Endothelial cell of umbilical vein (primary cell): ENCODE results near the gene ARHGDIA. TPM values are rescaled to one million over a fixed set of nuclear protein-coding genes. Genes with fewer than 3 reads are reported as not detected.

ENCODE experiments used
- Bru-seq: library from RNA; stranded (reverse); fragments of 400-500 nt; gene quantifications from one replicate; lab custom pipeline; 2021; lab: Mats Ljungman, UMichigan
- BruChase-seq, 2 experiments: library from RNA; stranded (reverse); fragments of 400-500 nt; gene quantifications; one replicate each; lab custom pipeline; 2021; lab: Mats Ljungman, UMichigan
- BruUV-seq: library from RNA; stranded (reverse); fragments of 400-500 nt; replicated peaks from 2 replicates; lab custom pipeline; 2021; lab: Mats Ljungman, UMichigan
- CTCF ChIA-PET: fragments of 300-600, 350-600 bp; sonication (Branson Sonifier 250); formaldehyde crosslinking; loops from one replicate; lab custom pipeline; 2021; ENCODE audit warnings: antibody characterized with exemption, inconsistent platforms; lab: Charles Lee
- POLR2A ChIA-PET: fragments of 300-600, 350-600 bp; sonication (Branson Sonifier 250); formaldehyde crosslinking; loops from one replicate; lab custom pipeline; 2021; ENCODE audit warnings: antibody characterized with exemption, inconsistent platforms; lab: Charles Lee
- DNase-seq: peaks from one replicate; pipeline ENCODE4 v3.0.0-alpha.2; 2011; ENCODE audit warnings: low read depth, low spot score
- FAIRE-seq: peaks from 2 replicates; lab custom pipeline; 2011; peaks lifted over from hg19 to GRCh38; lab: Jason Lieb, UNC
- H2AFZ ChIP-seq: 2 replicates; pipeline ENCODE4 v1.6.0; 2012; ENCODE audit warnings: low read depth, low read length, control low read depth, inconsistent platforms
- H3K27ac ChIP-seq: 2 replicates; pipeline ENCODE4 v1.5.1; 2011; ENCODE audit warnings: low read depth, mild to moderate bottlenecking, control low read depth, low read length, moderate library complexity; ENCODE audit not compliant: insufficient read depth
- H3K27me3 ChIP-seq, 2 experiments: 2 replicates each; pipeline versions ENCODE4 v1.6.0 to v1.6.1; 2011; ENCODE audit warnings: low read length in 2 of 2, mixed read lengths in 1 of 2; ENCODE audit not compliant: control insufficient read depth in 2 of 2, insufficient read depth in 2 of 2
- H3K36me3 ChIP-seq, 2 experiments: 2 replicates in 1 of 2; 3 replicates in 1 of 2; pipeline ENCODE4 v1.5.1; 2011; ENCODE audit warnings: low read length in 2 of 2, mild to moderate bottlenecking in 1 of 2, moderate library complexity in 1 of 2; ENCODE audit not compliant: control insufficient read depth in 2 of 2, insufficient read depth in 2 of 2; ENCODE audit errors: extremely low read depth in 1 of 2
- H3K4me1 ChIP-seq: 3 replicates; pipeline ENCODE4 v1.5.1; 2011; ENCODE audit warnings: mild to moderate bottlenecking, low read length; ENCODE audit not compliant: control insufficient read depth, insufficient read depth; ENCODE audit errors: extremely low read depth
- H3K4me2 ChIP-seq: 2 replicates; pipeline ENCODE4 v1.6.1; 2011; ENCODE audit warnings: low read length, control low read depth, mixed read lengths; ENCODE audit not compliant: insufficient read depth
- H3K4me3 ChIP-seq, 3 experiments: fragments of 200-600 bp in 1 of 3; sonication (generic), shearing (Covaris generic) in 1 of 3; replicated peaks in 1 of 3; 2 replicates each; pipeline ENCODE4 v1.5.1; 2011 to 2016; ENCODE audit warnings: control low read depth in 3 of 3, low read length in 3 of 3, mild to moderate bottlenecking in 2 of 3, inconsistent platforms in 1 of 3, low read depth in 1 of 3, moderate library complexity in 1 of 3; ENCODE audit not compliant: insufficient read depth in 1 of 3
- H3K79me2 ChIP-seq: 2 replicates; pipeline ENCODE4 v1.6.0; 2012; ENCODE audit warnings: low read length, inconsistent platforms; ENCODE audit not compliant: control insufficient read depth, insufficient read depth
- H3K9ac ChIP-seq: replicated peaks from 2 replicates; pipeline ENCODE3; 2011; ENCODE audit warnings: low read length, control low read depth; ENCODE audit not compliant: insufficient read depth; ENCODE audit errors: extremely low read depth
- H3K9me1 ChIP-seq: replicated peaks from 3 replicates; pipeline ENCODE4 v1.6.0; 2011; ENCODE audit warnings: mild to moderate bottlenecking, low read length; ENCODE audit not compliant: control insufficient read depth, insufficient read depth; ENCODE audit errors: extremely low read depth
- H3K9me3 ChIP-seq: replicated peaks from 2 replicates; pipeline ENCODE4 v1.5.1; 2012; ENCODE audit warnings: low read length, inconsistent platforms; ENCODE audit not compliant: control insufficient read depth, insufficient read depth
- H4K20me1 ChIP-seq: replicated peaks from 2 replicates; pipeline ENCODE3; 2011; ENCODE audit warnings: mild to moderate bottlenecking, low read length; ENCODE audit not compliant: control insufficient read depth, insufficient read depth; ENCODE audit errors: extremely low read depth
- EZH2 ChIP-seq: IDR thresholded peaks from 2 replicates; pipeline ENCODE4 v1.6.1; 2012; ENCODE audit warnings: borderline replicate concordance, low read depth, mild to moderate bottlenecking, moderate library complexity, low read length, inconsistent platforms; ENCODE audit not compliant: severe bottlenecking
- FOS ChIP-seq: IDR thresholded peaks from 2 replicates; pipeline ENCODE4 v1.6.1; 2011; ENCODE audit warnings: mild to moderate bottlenecking, low read length, moderate library complexity, borderline replicate concordance; ENCODE audit not compliant: insufficient read depth
- GATA2 ChIP-seq: IDR thresholded peaks from 2 replicates; pipeline ENCODE4 v1.7.0; 2011; ENCODE audit warnings: low read depth, mild to moderate bottlenecking, moderate library complexity, mixed read lengths, low read length; ENCODE audit not compliant: insufficient read length, insufficient read depth
- JUN ChIP-seq: IDR thresholded peaks from 2 replicates; pipeline ENCODE4 v1.6.1; 2011; ENCODE audit warnings: borderline replicate concordance, low read depth; ENCODE audit not compliant: insufficient read length, insufficient read depth
- MYC ChIP-seq: IDR thresholded peaks from one replicate; pipeline ENCODE4 v1.6.1; 2011; ENCODE audit warnings: mild to moderate bottlenecking, low read depth, low read length
- POLR2A ChIP-seq: IDR thresholded peaks from 2 replicates; pipeline ENCODE4 v1.6.1; 2012; ENCODE audit warnings: low read depth, mild to moderate bottlenecking, control low read depth, low read length
- POLR2AphosphoS5 ChIP-seq: IDR thresholded peaks from 2 replicates; pipeline ENCODE4 v1.6.1; 2012; ENCODE audit warnings: low read depth, mild to moderate bottlenecking, control low read depth, low read length, moderate library complexity; ENCODE audit not compliant: insufficient read depth
- dilution Hi-C: fragments of 300-500 bp; cut with MboI; formaldehyde crosslinking; loops from one replicate; pipeline ENCODE4 v1.15.0; 2019; ENCODE audit warnings: low sequenced_read_pairs; ENCODE audit not compliant: extremely low pct_ligation_motif_present
- intact Hi-C: fragments of 100-400 bp; cut with micrococcal nuclease; formaldehyde crosslinking; loops from one replicate; pipeline ENCODE4 v1.10.0; 2022
- long read RNA-seq: library from polyadenylated mRNA; stranded (forward); transcript quantifications from one replicate; pipeline ENCODE4 v2.0.0, GENCODE V29; 2021
- polyA minus RNA-seq, 3 experiments: library from RNA; depleted of rRNA, polyadenylated mRNA; stranded (reverse); fragments of >200 nt; gene quantifications; 1 replicate in 1 of 3; 2 replicates in 2 of 3; pipeline ENCODE4 v1.2.3, GENCODE V29; 2011
- polyA plus RNA-seq, 4 experiments: library from polyadenylated mRNA; depleted of rRNA in 3 of 4; stranded (reverse) in 3 of 4; unstranded in 1 of 4; fragments of >200 nt; gene quantifications; 2 replicates each; pipeline versions ENCODE4 v1.2.1 to v1.2.3, GENCODE V29; 2011 to 2012; ENCODE audit warnings: missing spikeins in 1 of 4
- total RNA-seq: library from RNA; stranded (reverse); gene quantifications from 2 replicates; pipeline ENCODE4 v1.2.3, GENCODE V29; 2021
- TF ChIP-seq, protein P1 (sequence below): IDR thresholded peaks from 2 replicates; pipeline ENCODE4 v1.6.1; 2011; ENCODE audit not compliant: insufficient read depth, insufficient read length
- TF ChIP-seq, protein P2 (sequence below), 2 donors: IDR thresholded peaks; 1 replicate in 1 of 2; 2 replicates in 1 of 2; pipeline ENCODE4 v1.5.1; 2011; ENCODE audit warnings: low read length in 2 of 2, mild to moderate bottlenecking in 2 of 2, moderate library complexity in 2 of 2, control low read depth in 1 of 2, inconsistent platforms in 1 of 2, low read depth in 1 of 2; ENCODE audit not compliant: insufficient read depth in 1 of 2; ENCODE audit errors: extremely low read depth in 1 of 2

ARHGDIA gene
- total RNA-seq (617 and 645 TPM in 2 replicates), polyA plus RNA-seq (358 and 487 TPM in 2 replicates), polyA minus RNA-seq (53.7 and 74.5 TPM in 2 replicates), Bru-seq, nascent RNA (percentile 89 among the genes with signal in this experiment), BruChase-seq, experiment 1, labeled RNA remaining after a 6-hour chase (percentile 100 among the genes with signal in this experiment), BruChase-seq, experiment 2, labeled RNA remaining after a 2-hour chase (percentile 98 among the genes with signal in this experiment)
- 204 and 238 TPM in 2 replicates for polyA plus RNA-seq (2011; cell fraction: cytosol; rRNA removed)
- 287 and 328 TPM in 2 replicates for polyA plus RNA-seq (2011; cell fraction: nucleus; rRNA removed)
- 413 and 718 TPM in 2 replicates for polyA plus RNA-seq (2012)
- 92.8 TPM for polyA minus RNA-seq (2011; cell fraction: cytosol; rRNA and poly(A)+ RNA removed)
- 59.1 and 110 TPM in 2 replicates for polyA minus RNA-seq (2011; cell fraction: nucleus; rRNA and poly(A)+ RNA removed)
- long read RNA-seq, transcript ARHGDIA-201 (6 exons, 1,906 nt) = major isoform, 438 of 640 reads
- long read RNA-seq, transcript ARHGDIA-207 (5 exons, 1,201 nt) = minor isoform, 29 of 640 reads
- long read RNA-seq, transcript ARHGDIA-211 (5 exons, 823 nt) = minor isoform, 12 of 640 reads
- long read RNA-seq, transcript ARHGDIA-217 (7 exons, 886 nt) = minor isoform, 17 of 640 reads
- long read RNA-seq, partial matches to known transcripts = 7 of 640 reads
- long read RNA-seq, other reads (novel, unspliced or antisense) = 122 of 640 reads

DNA sequence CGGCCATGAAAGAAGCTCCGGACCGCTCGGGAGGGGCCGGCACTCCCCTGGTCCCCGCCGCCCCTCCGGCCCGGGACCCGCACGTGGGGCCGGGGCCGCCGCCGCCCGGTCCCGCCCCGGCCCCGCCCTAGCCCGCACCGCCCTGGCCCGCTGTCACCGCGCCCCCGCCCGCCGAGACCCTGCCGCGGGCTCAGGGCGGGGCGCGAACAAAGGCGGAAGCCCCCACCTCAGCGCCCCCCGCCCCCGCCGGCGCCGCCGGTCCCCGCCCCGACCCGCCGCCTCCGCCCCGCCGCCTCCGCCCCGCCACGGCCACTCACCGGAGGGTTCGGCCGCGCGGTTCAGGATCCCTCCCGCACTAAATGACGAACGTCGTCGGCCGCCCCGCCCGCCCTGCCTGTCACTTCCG, at the start of gene ARHGDIA:
Gene ARHGDIA (minus strand): TSS at position 357 of the 406 bp plus-strand sequence. CDS start 1,407 bp downstream, outside the sequence.
- peak; percentile 75 for TF ChIP-seq POLR2A
- no peak for TF ChIP-seq FOS
- Histone ChIP-seq H3K4me3 (peak within 1 kb of the TSS; percentile 66 to 85 (median 77)), H3K27me3 (no peaks in the 10 kb centered on the region), H2AFZ (peak within 1 kb of the TSS; percentile 10), H3K27ac (peak within 1 kb of the TSS; percentile 77), H3K9me3 (no peaks in the 10 kb centered on the region), H4K20me1 (no peaks in the 10 kb centered on the region), H3K4me1 (peaks cover 17% of the 10 kb centered on the region), H3K9me1 (no peaks in the 10 kb centered on the region), H3K36me3 (peaks cover 6 to 17% of the 10 kb centered on the region in 2 experiments), H3K4me2 (peak within 1 kb of the TSS; percentile 79), H3K79me2 (peaks cover 25% of the 10 kb centered on the region), H3K9ac (peak within 1 kb of the TSS; percentile 89)
- no TSS peak for BruUV-seq
- POLR2A ChIA-PET = no interaction called here
- intact Hi-C loops (loop anchor here (2.0 kb wide), 2 partner anchors 20 to 40 kb away; partner anchors contain the start of genes ALYREF, ANAPC11 and PCYT2), dilution Hi-C loops (no loop called here)
- CTCF ChIA-PET = interaction anchor here (1.2 to 3.0 kb wide), 4 partner anchors 16 to 151 kb away, joined by 3 to 16 read pairs (median 6); partner anchors contain the start of genes ALYREF, ANAPC11, CENPX and LRRC45
- FAIRE-seq (no peak), DNase-seq (no peak)

- FAIRE-seq (peak; percentile 54), DNase-seq (no peak)
- H4K20me1 ChIP-seq = no peaks in the 10 kb centered on the region
- dilution Hi-C loops (no loop called here), intact Hi-C loops (no loop called here)
- no peak for TF ChIP-seq GATA2
- TF ChIP-seq FOS = no peak
- TF ChIP-seq, protein P1, sequence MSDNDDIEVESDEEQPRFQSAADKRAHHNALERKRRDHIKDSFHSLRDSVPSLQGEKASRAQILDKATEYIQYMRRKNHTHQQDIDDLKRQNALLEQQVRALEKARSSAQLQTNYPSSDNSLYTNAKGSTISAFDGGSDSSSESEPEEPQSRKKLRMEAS = no peak
- TF ChIP-seq POLR2AphosphoS5 = no peak
- no peak for TF ChIP-seq JUN
- TF ChIP-seq, protein P2, sequence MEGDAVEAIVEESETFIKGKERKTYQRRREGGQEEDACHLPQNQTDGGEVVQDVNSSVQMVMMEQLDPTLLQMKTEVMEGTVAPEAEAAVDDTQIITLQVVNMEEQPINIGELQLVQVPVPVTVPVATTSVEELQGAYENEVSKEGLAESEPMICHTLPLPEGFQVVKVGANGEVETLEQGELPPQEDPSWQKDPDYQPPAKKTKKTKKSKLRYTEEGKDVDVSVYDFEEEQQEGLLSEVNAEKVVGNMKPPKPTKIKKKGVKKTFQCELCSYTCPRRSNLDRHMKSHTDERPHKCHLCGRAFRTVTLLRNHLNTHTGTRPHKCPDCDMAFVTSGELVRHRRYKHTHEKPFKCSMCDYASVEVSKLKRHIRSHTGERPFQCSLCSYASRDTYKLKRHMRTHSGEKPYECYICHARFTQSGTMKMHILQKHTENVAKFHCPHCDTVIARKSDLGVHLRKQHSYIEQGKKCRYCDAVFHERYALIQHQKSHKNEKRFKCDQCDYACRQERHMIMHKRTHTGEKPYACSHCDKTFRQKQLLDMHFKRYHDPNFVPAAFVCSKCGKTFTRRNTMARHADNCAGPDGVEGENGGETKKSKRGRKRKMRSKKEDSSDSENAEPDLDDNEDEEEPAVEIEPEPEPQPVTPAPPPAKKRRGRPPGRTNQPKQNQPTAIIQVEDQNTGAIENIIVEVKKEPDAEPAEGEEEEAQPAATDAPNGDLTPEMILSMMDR (IDR thresholded peaks at IDR 0.05; ENCODE audit: extremely low read depth in 1 of 2, insufficient read depth in 1 of 2, low read depth in 1 of 2, low read length in 2 of 2) = no peak
- TF ChIP-seq EZH2 = no peak
- no peak for TF ChIP-seq POLR2A
- no peak for TF ChIP-seq MYC
- no peaks in the 10 kb centered on the region for H3K27me3 ChIP-seq
- no peak overlapping the region for H3K27ac ChIP-seq
- H3K4me1 ChIP-seq = peaks cover 15% of the 10 kb centered on the region
- no peak overlapping the region for H2AFZ ChIP-seq
- no peak overlapping the region for H3K4me3 ChIP-seq
- ChIA-PET POLR2A (no interaction called here), CTCF (no interaction called here)
- no peak overlapping the region for H3K9ac ChIP-seq
- H3K36me3 ChIP-seq = peaks cover 0 to 41% of the 10 kb centered on the region in 2 experiments
- H3K9me3 ChIP-seq = no peaks in the 10 kb centered on the region
- peaks cover 49% of the 10 kb centered on the region for H3K79me2 ChIP-seq
- no peaks in the 10 kb centered on the region for H3K9me1 ChIP-seq
- BruUV-seq = TSS peak; percentile 1
- H3K4me2 ChIP-seq = no peak overlapping the region
Measured at GRCh38 chr17:81918832-81919545, 47.9 kb upstream of the ARHGDIA start.
